NT2/D1 (cell line): ENCODE results near the gene PTBP3.
A peak's percentile ranks its signal among the peaks of the same experiment; 100 is the strongest.
"Not testable (repeated sequence)": the region's sequence is repeated elsewhere in the genome, so short reads cannot be mapped to it uniquely, and the experiment has no call there.

Experiments
- DNase-seq: peaks from one replicate; pipeline ENCODE4 v3.0.0-alpha.2; 2011; ENCODE audit warnings: low read depth, low spot score
- H3K27me3 ChIP-seq: 2 replicates; pipeline ENCODE4 v1.6.0; 2011; ENCODE audit warnings: mild to moderate bottlenecking; ENCODE audit not compliant: insufficient read length, insufficient read depth
- H3K36me3 ChIP-seq: 2 replicates; pipeline ENCODE4 v1.6.1; 2011; ENCODE audit warnings: mild to moderate bottlenecking, low read length, mixed read lengths; ENCODE audit not compliant: insufficient read depth, insufficient read length
- H3K4me1 ChIP-seq: 2 replicates; pipeline ENCODE4 v1.5.1; 2011; ENCODE audit not compliant: insufficient read depth, insufficient read length
- H3K4me3 ChIP-seq: 2 replicates; pipeline ENCODE4 v1.5.1; 2011; ENCODE audit warnings: low read depth; ENCODE audit not compliant: insufficient read length
- H3K9ac ChIP-seq: 2 replicates; pipeline ENCODE4 v1.6.0; 2011; ENCODE audit warnings: low read depth; ENCODE audit not compliant: insufficient read length
- H3K9me3 ChIP-seq: 2 replicates; pipeline ENCODE4 v1.5.1; 2011; ENCODE audit warnings: mild to moderate bottlenecking, low read length; ENCODE audit not compliant: insufficient read depth
- SUZ12 ChIP-seq: IDR thresholded peaks from 2 replicates; pipeline ENCODE4 v1.6.1; 2011; ENCODE audit not compliant: insufficient read length, insufficient read depth; ENCODE audit errors: extremely low read depth
- YY1 ChIP-seq: IDR thresholded peaks from 2 replicates; pipeline ENCODE4 v1.6.1; 2011; ENCODE audit not compliant: insufficient read length, insufficient read depth
- ZNF274 ChIP-seq: IDR thresholded peaks from 2 replicates; pipeline ENCODE4 v1.6.1; 2011; ENCODE audit warnings: mild to moderate bottlenecking, low read depth, low read length

The PTBP3 gene

GRCh38 chr9:112378328-112379176, 45.1 kb upstream of the PTBP3 start:
- TF ChIP-seq ZNF274 (no peak), YY1 (no peak), SUZ12 (no peak)
- DNase-seq: peak; percentile 16
- H3K4me1 ChIP-seq: no peaks in the 10 kb centered on the region
- no peaks in the 10 kb centered on the region for H3K36me3 ChIP-seq
- H3K9ac ChIP-seq: peak overlapping the region; percentile 94
- H3K4me3 ChIP-seq: peak overlapping the region; percentile 62
- H3K27me3 ChIP-seq: no peaks in the 10 kb centered on the region
- no peaks in the 10 kb centered on the region for H3K9me3 ChIP-seq

- Histone ChIP-seq H3K4me3 (peak overlapping the region; percentile 62), H3K4me1 (no peaks in the 10 kb centered on the region), H3K9ac (peak overlapping the region; percentile 14), H3K36me3 (no peaks in the 10 kb centered on the region), H3K9me3 (no peaks in the 10 kb centered on the region), H3K27me3 (no peaks in the 10 kb centered on the region)
- DNase-seq: no peak
- no peak for TF ChIP-seq ZNF274
- no peak for TF ChIP-seq YY1
- no peak for TF ChIP-seq SUZ12
These were observed 44.4 kb upstream of the PTBP3 start for GRCh38 chr9:112377684-112378327.

- no peak for DNase-seq
- H3K4me3 ChIP-seq: no peak overlapping the region
- no peaks in the 10 kb centered on the region for H3K27me3 ChIP-seq
- H3K9ac ChIP-seq: no peak overlapping the region
- H3K36me3 ChIP-seq: no peaks in the 10 kb centered on the region
- no peaks in the 10 kb centered on the region for H3K4me1 ChIP-seq
- no peak for TF ChIP-seq SUZ12
- TF ChIP-seq ZNF274: no peak
- no peak for TF ChIP-seq YY1
- H3K9me3 ChIP-seq: no peaks in the 10 kb centered on the region
These were observed 43.7 kb upstream of the PTBP3 start for GRCh38 chr9:112377087-112377486.

DNA sequence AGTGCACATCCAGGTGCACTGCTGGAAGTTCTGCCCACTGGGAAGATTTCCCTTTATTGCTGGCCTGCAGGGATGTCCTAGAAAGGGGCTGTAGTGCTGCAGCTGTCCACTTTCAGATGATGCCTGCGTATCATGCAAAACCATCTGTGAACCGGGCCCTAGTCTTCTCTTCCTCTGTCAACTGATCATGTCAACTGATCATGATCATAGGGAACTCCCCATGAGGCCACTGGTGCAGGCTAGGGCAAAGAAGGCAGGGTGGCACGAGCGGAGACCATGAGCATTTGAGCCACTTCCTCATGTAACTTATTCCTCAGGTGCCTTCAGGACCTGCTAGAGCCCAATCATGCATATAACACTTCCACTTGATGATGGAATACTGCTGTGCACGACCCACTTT, 41.9 kb upstream of the PTBP3 start:
- Histone ChIP-seq H3K9me3 (peaks cover 8% of the 10 kb centered on the region), H3K36me3 (no peaks in the 10 kb centered on the region), H3K27me3 (no peaks in the 10 kb centered on the region), H3K9ac (no peak overlapping the region), H3K4me3 (no peak overlapping the region), H3K4me1 (no peaks in the 10 kb centered on the region)
- TF ChIP-seq ZNF274: no peak
- TF ChIP-seq SUZ12: no peak
- TF ChIP-seq YY1: no peak
- DNase-seq: no peak

GRCh38 chr9:112374232-112374631, 40.8 kb upstream of the PTBP3 start:
- H3K4me1 ChIP-seq, H3K36me3 ChIP-seq, H3K4me3 ChIP-seq, H3K9ac ChIP-seq, DNase-seq, H3K27me3 ChIP-seq: not testable (repeated sequence)
- H3K9me3 ChIP-seq: peaks cover 20% of the 10 kb centered on the region

DNA sequence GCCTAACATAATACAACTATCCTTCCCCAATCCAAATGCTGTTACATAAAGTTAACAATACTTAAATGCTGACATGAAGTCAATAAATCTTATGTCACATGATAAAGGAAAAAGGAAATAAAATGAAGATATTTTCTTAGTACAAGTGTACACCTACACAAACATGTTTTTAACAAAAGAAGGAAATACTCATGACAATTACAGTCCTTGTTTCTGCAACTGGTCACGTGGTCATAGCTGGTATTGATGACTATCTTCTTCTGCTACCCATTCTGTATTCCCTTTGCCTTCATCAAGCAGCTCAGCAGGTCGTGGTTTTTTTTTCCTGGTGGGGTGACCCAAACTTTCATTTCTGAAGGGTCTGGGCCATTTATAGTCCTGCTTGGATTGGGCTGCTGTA, 40.2 kb upstream of the PTBP3 start:
- DNase-seq, H3K4me1 ChIP-seq: not testable (repeated sequence)
- peaks cover 25% of the 10 kb centered on the region for H3K9me3 ChIP-seq

DNA sequence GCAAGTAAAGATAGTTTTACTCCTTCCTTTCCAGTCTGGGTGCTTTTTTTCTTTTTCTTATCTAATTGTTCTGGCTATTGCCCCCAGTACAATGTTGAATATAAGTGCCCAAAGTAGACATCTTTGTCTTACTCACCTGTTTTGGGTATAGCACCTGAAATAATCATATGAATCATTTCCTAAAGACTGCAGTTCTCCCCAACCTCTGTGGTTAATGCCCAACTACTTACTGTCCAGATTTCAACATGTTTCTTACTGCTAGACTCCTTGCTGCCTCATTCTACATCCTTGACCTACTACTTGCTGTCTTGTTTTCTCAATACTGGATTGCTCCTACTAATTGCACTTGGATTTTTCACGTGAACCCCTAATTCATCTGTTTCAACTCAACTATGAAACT, 37.6 kb upstream of the PTBP3 start:
- Histone ChIP-seq H3K36me3 (no peaks in the 10 kb centered on the region), H3K4me3 (no peak overlapping the region), H3K9ac (no peak overlapping the region), H3K4me1 (no peaks in the 10 kb centered on the region), H3K27me3 (no peaks in the 10 kb centered on the region), H3K9me3 (peaks cover 46% of the 10 kb centered on the region)
- TF ChIP-seq ZNF274: no peak
- TF ChIP-seq SUZ12: no peak
- TF ChIP-seq YY1: no peak
- no peak for DNase-seq

More for the DNA sequence above, 40.2 kb upstream of the PTBP3 start:
- not testable (repeated sequence) for H3K27me3 ChIP-seq, H3K36me3 ChIP-seq, H3K4me3 ChIP-seq, H3K9ac ChIP-seq
